Measurements from ENCODE around the gene DENND1C.
"Not testable (repeated sequence)": the region's sequence is repeated elsewhere in the genome, so short reads cannot be mapped to it uniquely, and the experiment has no call there.

The DENND1C gene

DNA sequence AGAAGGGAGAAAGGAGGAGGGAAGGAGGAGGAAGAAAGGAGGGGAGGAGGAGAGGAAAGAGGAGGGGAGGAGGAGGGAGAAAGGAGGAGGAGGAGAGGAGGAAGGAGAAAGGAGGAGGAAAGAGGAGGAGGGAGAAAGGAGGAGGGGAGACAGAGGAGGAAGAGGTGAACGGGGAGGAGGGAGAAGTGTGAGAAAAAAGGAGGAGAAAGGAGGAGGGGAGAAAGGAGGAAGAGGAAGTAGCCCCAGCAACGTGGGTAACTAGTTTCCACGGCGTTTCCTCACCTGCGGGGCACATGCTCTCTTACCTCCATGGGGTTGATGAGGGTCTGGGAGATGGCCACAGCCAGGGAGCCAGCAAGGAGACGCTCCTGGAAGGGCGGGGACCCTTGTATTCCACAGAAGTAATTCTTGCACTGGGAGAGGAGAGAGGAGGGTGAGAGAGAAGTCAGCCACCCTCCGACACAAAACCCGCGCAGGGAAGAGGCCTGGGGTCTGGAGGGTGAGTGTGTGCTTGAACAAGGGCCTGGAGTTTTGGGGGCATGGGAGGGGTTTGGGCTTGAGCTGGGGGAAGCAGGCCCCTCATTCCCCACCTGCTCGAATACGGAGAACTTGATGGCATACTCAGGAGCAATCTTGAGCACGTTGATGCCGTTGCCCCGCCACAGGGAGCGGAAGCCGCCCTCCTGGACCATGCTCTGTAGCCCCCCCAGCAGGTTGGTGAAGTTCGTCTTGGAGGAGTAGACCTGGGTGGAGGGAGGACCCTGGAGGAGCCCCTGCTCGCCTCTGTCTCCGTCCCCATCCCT lies 52.0 kb downstream of the DENND1C start:
- H3K36me3 ChIP-seq (ENCODE audit: insufficient read depth, low read length), result no peaks in the 10 kb centered on the region
- H3K4me2 ChIP-seq (ENCODE audit: low read length), result no peak overlapping the region
- no peaks in the 10 kb centered on the region for H3K27me3 ChIP-seq (ENCODE audit: insufficient read depth, low read length)
- TF ChIP-seq, protein P1, sequence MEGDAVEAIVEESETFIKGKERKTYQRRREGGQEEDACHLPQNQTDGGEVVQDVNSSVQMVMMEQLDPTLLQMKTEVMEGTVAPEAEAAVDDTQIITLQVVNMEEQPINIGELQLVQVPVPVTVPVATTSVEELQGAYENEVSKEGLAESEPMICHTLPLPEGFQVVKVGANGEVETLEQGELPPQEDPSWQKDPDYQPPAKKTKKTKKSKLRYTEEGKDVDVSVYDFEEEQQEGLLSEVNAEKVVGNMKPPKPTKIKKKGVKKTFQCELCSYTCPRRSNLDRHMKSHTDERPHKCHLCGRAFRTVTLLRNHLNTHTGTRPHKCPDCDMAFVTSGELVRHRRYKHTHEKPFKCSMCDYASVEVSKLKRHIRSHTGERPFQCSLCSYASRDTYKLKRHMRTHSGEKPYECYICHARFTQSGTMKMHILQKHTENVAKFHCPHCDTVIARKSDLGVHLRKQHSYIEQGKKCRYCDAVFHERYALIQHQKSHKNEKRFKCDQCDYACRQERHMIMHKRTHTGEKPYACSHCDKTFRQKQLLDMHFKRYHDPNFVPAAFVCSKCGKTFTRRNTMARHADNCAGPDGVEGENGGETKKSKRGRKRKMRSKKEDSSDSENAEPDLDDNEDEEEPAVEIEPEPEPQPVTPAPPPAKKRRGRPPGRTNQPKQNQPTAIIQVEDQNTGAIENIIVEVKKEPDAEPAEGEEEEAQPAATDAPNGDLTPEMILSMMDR (IDR thresholded peaks at IDR 0.05; ENCODE audit: low read length), result no peak
- TF ChIP-seq EZH2 (IDR thresholded peaks at IDR 0.05; ENCODE audit: borderline replicate concordance, low read length), result no peak
- no peak overlapping the region for H3K9ac ChIP-seq (ENCODE audit: low read length)
- H3K4me3 ChIP-seq (ENCODE audit: low read depth, low read length, poor library complexity, severe bottlenecking), result no peak overlapping the region
- H4K20me1 ChIP-seq (ENCODE audit: insufficient read depth, low read length), result no peaks in the 10 kb centered on the region
- H3K79me2 ChIP-seq (ENCODE audit: insufficient read depth, low read length), result no peaks in the 10 kb centered on the region
- no peak overlapping the region for H3K27ac ChIP-seq (ENCODE audit: low read depth, low read length, poor library complexity, severe bottlenecking)
- H3F3A ChIP-seq (ENCODE audit: insufficient read depth, low read length), result no peaks in the 10 kb centered on the region
- H3K9me2 ChIP-seq (ENCODE audit: low read depth, low read length), result no peaks in the 10 kb centered on the region
- H2AFZ ChIP-seq (ENCODE audit: low read length), result no peak overlapping the region
- peaks cover 6% of the 10 kb centered on the region for H3K4me1 ChIP-seq (ENCODE audit: insufficient read depth, low read length, severe bottlenecking)
- no peaks in the 10 kb centered on the region for H3K9me3 ChIP-seq (ENCODE audit: low read length)

DNA sequence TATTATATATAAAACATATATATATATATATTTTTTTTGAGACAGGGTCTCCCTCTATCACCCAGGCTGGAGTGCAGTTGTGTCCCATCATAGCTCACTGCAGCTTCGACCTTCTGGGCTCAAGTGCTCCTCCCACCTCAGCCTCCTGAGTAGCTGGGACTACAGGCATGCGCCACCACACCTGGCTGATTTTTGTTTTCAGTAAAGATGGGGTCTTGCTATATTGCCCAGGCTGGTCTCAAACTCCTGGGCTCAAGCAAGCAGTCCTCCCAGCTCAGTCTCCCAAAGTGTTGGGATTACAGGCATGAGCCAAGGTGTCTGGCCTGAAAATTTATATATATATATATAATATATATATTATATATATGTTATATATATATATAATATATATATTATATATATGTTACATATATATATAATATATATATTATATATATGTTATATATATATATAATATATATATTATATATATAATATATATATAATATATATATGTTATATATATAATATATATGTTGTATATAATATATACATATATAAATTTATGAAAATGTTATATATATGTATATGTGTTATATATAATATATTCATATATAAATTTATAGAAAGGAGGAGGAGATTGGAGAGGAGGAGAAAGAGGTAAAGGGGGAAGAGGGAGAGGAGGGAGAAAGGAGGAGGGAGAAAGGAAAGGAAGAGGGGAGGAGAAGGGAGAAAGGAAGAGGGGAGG lies 52.7 kb downstream of the DENND1C start:
- not testable (repeated sequence) for H3K36me3 ChIP-seq (ENCODE audit: insufficient read depth, low read length); H3K9me2 ChIP-seq (ENCODE audit: low read depth, low read length); H3K4me2 ChIP-seq (ENCODE audit: low read length); H4K20me1 ChIP-seq (ENCODE audit: insufficient read depth, low read length); H3K79me2 ChIP-seq (ENCODE audit: insufficient read depth, low read length); H3F3A ChIP-seq (ENCODE audit: insufficient read depth, low read length); H3K27me3 ChIP-seq (ENCODE audit: insufficient read depth, low read length); H3K27ac ChIP-seq (ENCODE audit: low read depth, low read length, poor library complexity, severe bottlenecking); H2AFZ ChIP-seq (ENCODE audit: low read length); H3K9ac ChIP-seq (ENCODE audit: low read length); H3K4me3 ChIP-seq (ENCODE audit: low read depth, low read length, poor library complexity, severe bottlenecking); H3K4me1 ChIP-seq (ENCODE audit: insufficient read depth, low read length, severe bottlenecking); H3K9me3 ChIP-seq (ENCODE audit: low read length)

DNA sequence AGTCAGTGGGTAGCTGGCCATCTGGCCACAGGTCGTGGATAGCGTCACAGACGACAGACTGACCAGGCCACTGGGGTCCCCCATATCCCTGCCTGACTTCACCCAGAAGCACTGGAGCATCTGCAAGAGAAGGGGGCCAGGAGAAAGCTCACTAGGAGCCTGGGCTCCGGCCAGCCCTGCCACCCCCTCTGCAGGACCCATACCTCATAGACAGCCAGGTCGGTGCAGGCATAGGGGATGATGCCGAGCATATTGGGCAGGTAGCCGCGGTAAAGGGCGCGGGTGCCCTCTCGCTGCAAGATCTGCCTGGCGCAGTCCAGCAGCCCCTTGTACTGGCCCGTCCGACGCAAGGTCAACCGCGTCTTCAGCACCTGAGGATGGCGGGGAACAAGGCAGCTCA lies 54.5 kb downstream of the DENND1C start:
- H3K9me2 ChIP-seq (ENCODE audit: low read depth, low read length), result no peaks in the 10 kb centered on the region
- peaks cover 16% of the 10 kb centered on the region; the same call in 1 of the 2 replicates for H3K36me3 ChIP-seq (ENCODE audit: insufficient read depth, low read length)
- no peak overlapping the region for H3K4me2 ChIP-seq (ENCODE audit: low read length)
- peaks cover 20% of the 10 kb centered on the region for H3K79me2 ChIP-seq (ENCODE audit: insufficient read depth, low read length)
- H3K4me1 ChIP-seq (ENCODE audit: insufficient read depth, low read length, severe bottlenecking), result peaks cover 21% of the 10 kb centered on the region
- no peak overlapping the region for H2AFZ ChIP-seq (ENCODE audit: low read length)
- H4K20me1 ChIP-seq (ENCODE audit: insufficient read depth, low read length), result no peaks in the 10 kb centered on the region
- H3K4me3 ChIP-seq (ENCODE audit: low read depth, low read length, poor library complexity, severe bottlenecking), result no peak overlapping the region
- no peaks in the 10 kb centered on the region for H3K27me3 ChIP-seq (ENCODE audit: insufficient read depth, low read length)
- no peaks in the 10 kb centered on the region for H3F3A ChIP-seq (ENCODE audit: insufficient read depth, low read length)
- H3K9ac ChIP-seq (ENCODE audit: low read length), result no peak overlapping the region
- no peak overlapping the region for H3K27ac ChIP-seq (ENCODE audit: low read depth, low read length, poor library complexity, severe bottlenecking)
- H3K9me3 ChIP-seq (ENCODE audit: low read length), result no peaks in the 10 kb centered on the region
- TF ChIP-seq EZH2 (IDR thresholded peaks at IDR 0.05; ENCODE audit: borderline replicate concordance, low read length), result no peak
- TF ChIP-seq, protein P1 (IDR thresholded peaks at IDR 0.05; ENCODE audit: low read length), result no peak
